SK-N-SH treated with all-trans-retinoic acid at 6 μM for 48 hours (cell line): ENCODE measurements around the gene MERTK.
"Not testable (repeated sequence)": the region's sequence is repeated elsewhere in the genome, so short reads cannot be mapped to it uniquely, and the experiment has no call there.

Source experiments
- ATAC-seq: fragments of 200-7000 bp; cut with Tn5 transposase; 3 replicates; pipeline ENCODE4 v1.9.1; 2020; ENCODE audit warnings: mild to moderate bottlenecking, moderate library complexity
- ARNTL ChIP-seq: fragments of 450-650 bp; formaldehyde crosslinking; IDR thresholded peaks from 2 replicates; pipeline ENCODE4 v1.5.0; 2020; ENCODE audit warnings: low read depth, mild to moderate bottlenecking, moderate library complexity, borderline replicate concordance
- CSDC2 ChIP-seq: fragments of 250-450 bp; sonication (Bioruptor Pico); IDR thresholded peaks from 2 replicates; pipeline ENCODE4 v1.5.0; 2020; ENCODE audit warnings: mild to moderate bottlenecking, moderate library complexity
- CSRNP3 ChIP-seq: fragments of 250-450 bp; sonication (Bioruptor Pico); IDR thresholded peaks from 2 replicates; pipeline ENCODE4 v1.5.1; 2021; ENCODE audit warnings: mild to moderate bottlenecking, moderate library complexity
- ESRRG ChIP-seq: fragments of 250-450 bp; sonication (Bioruptor Pico); IDR thresholded peaks from 2 replicates; pipeline ENCODE4 v1.6.1; 2021; ENCODE audit warnings: mild to moderate bottlenecking
- GLIS3 ChIP-seq: fragments of 250-450 bp; sonication (Bioruptor Pico); IDR thresholded peaks from 2 replicates; pipeline ENCODE4 v1.5.0; 2020; ENCODE audit warnings: mild to moderate bottlenecking, moderate library complexity
- OSR1 ChIP-seq: fragments of 250-450 bp; sonication (Bioruptor Pico); IDR thresholded peaks from 2 replicates; pipeline ENCODE4 v1.8.0; 2022; ENCODE audit warnings: moderate library complexity, mild to moderate bottlenecking, inconsistent platforms
- POU6F1 ChIP-seq: fragments of 250-450 bp; sonication (Bioruptor Pico); IDR thresholded peaks from 2 replicates; pipeline ENCODE4 v1.8.0; 2021; ENCODE audit warnings: low read depth, mild to moderate bottlenecking, moderate library complexity, borderline replicate concordance
- PPARA ChIP-seq: fragments of 250-450 bp; sonication (Bioruptor Pico); IDR thresholded peaks from 2 replicates; pipeline ENCODE4 v1.5.0; 2020; ENCODE audit warnings: mild to moderate bottlenecking, borderline replicate concordance
- RARB ChIP-seq: fragments of 250-450 bp; sonication (Bioruptor Pico); IDR thresholded peaks from 2 replicates; pipeline ENCODE4 v1.8.0; 2021; ENCODE audit warnings: mild to moderate bottlenecking, moderate library complexity
- SNAI2 ChIP-seq: fragments of 250-450 bp; sonication (Bioruptor Pico); IDR thresholded peaks from 2 replicates; pipeline ENCODE4 v1.5.0; 2020; ENCODE audit warnings: mild to moderate bottlenecking, moderate library complexity
- TCF4 ChIP-seq: fragments of 250-450 bp; sonication (Bioruptor Pico); IDR thresholded peaks from 2 replicates; pipeline ENCODE4 v1.8.0; 2021; ENCODE audit warnings: mild to moderate bottlenecking, moderate library complexity, borderline replicate concordance
- TOX ChIP-seq: fragments of 250-450 bp; sonication (Bioruptor Pico); IDR thresholded peaks from 2 replicates; pipeline ENCODE4 v1.8.0; 2021; ENCODE audit warnings: mild to moderate bottlenecking, moderate library complexity, borderline replicate concordance
- ZC3H10 ChIP-seq: fragments of 250-450 bp; sonication (Bioruptor Pico); IDR thresholded peaks from 2 replicates; pipeline ENCODE4 v1.5.1; 2021; ENCODE audit warnings: mild to moderate bottlenecking, moderate library complexity
- ZFP3 ChIP-seq: fragments of 250-450 bp; sonication (Bioruptor Pico); IDR thresholded peaks from 2 replicates; pipeline ENCODE4 v1.5.0; 2020; ENCODE audit warnings: mild to moderate bottlenecking, moderate library complexity
- ZFP30 ChIP-seq: fragments of 450-650 bp; formaldehyde crosslinking; IDR thresholded peaks from 2 replicates; pipeline ENCODE4 v1.5.0; 2022; ENCODE audit warnings: mild to moderate bottlenecking, moderate library complexity
- ZNF70 ChIP-seq: fragments of 450-650 bp; formaldehyde crosslinking; IDR thresholded peaks from 2 replicates; pipeline ENCODE4 v1.5.0; 2020; ENCODE audit warnings: mild to moderate bottlenecking, moderate library complexity
- ZNF8 ChIP-seq: fragments of 450-650 bp; formaldehyde crosslinking; IDR thresholded peaks from 2 replicates; pipeline ENCODE4 v1.5.0; 2020; ENCODE audit warnings: mild to moderate bottlenecking, moderate library complexity
- TF ChIP-seq, protein P1 (sequence below): fragments of 250-450 bp; sonication (Bioruptor Pico); IDR thresholded peaks from 2 replicates; pipeline ENCODE4 v1.8.0; 2020; ENCODE audit warnings: mild to moderate bottlenecking, moderate library complexity, borderline replicate concordance
- TF ChIP-seq, protein P2 (sequence below): fragments of 250-450 bp; sonication (Bioruptor Pico); IDR thresholded peaks from 2 replicates; pipeline ENCODE4 v1.5.0; 2020; ENCODE audit warnings: mild to moderate bottlenecking, moderate library complexity
- TF ChIP-seq, protein P3 (sequence below): fragments of 250-450 bp; sonication (Bioruptor Pico); IDR thresholded peaks from 2 replicates; pipeline ENCODE4 v1.5.1; 2020; ENCODE audit warnings: low read depth, mild to moderate bottlenecking, moderate library complexity

The MERTK gene

DNA sequence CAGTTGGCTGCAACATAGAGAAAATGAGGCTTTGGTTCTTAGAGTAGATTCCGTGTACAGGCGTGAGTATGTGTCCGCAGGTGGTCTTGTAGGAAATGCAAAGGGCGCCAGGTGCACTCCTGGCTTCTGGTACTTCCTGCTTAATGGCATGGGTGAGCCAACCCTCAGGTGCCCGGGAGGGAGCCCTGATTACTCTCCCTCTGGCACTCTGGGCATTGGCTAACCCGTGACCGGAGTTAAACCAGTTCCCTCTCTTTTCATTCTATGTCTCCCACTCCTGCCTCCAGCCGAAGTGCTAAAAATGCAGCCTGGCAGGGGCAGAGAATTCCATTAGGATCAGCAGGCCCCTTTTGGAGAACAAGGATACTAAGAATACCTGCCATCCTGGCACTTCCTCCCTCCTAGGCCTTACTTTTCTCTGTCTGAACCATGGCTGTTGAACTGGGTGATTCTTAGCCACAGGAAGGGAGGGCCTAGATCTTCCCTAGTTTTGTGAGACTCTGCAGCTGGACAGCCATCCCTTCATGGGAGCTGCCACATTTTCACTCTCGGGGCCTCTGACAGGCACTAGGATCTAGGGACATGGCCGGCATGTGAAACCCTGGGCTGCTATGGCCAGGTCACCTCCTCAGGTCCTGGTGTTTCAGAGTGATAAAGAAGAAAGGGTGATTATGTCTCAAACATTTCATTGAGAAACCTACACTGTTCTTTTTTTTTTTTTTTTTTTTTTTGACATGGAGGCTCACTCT, 6.5 kb downstream of the MERTK start:
- ATAC-seq: no peak
- TF ChIP-seq, protein P1, sequence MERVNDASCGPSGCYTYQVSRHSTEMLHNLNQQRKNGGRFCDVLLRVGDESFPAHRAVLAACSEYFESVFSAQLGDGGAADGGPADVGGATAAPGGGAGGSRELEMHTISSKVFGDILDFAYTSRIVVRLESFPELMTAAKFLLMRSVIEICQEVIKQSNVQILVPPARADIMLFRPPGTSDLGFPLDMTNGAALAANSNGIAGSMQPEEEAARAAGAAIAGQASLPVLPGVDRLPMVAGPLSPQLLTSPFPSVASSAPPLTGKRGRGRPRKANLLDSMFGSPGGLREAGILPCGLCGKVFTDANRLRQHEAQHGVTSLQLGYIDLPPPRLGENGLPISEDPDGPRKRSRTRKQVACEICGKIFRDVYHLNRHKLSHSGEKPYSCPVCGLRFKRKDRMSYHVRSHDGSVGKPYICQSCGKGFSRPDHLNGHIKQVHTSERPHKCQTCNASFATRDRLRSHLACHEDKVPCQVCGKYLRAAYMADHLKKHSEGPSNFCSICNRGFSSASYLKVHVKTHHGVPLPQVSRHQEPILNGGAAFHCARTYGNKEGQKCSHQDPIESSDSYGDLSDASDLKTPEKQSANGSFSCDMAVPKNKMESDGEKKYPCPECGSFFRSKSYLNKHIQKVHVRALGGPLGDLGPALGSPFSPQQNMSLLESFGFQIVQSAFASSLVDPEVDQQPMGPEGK: no peak
- TF ChIP-seq GLIS3 (CRISPR knock-in tag): no peak
- no peak for TF ChIP-seq ESRRG (CRISPR knock-in tag)
- no peak for TF ChIP-seq POU6F1 (CRISPR knock-in tag)
- no peak for TF ChIP-seq OSR1 (CRISPR knock-in tag)
- no peak for TF ChIP-seq RARB (CRISPR knock-in tag)
- TF ChIP-seq, protein P2, sequence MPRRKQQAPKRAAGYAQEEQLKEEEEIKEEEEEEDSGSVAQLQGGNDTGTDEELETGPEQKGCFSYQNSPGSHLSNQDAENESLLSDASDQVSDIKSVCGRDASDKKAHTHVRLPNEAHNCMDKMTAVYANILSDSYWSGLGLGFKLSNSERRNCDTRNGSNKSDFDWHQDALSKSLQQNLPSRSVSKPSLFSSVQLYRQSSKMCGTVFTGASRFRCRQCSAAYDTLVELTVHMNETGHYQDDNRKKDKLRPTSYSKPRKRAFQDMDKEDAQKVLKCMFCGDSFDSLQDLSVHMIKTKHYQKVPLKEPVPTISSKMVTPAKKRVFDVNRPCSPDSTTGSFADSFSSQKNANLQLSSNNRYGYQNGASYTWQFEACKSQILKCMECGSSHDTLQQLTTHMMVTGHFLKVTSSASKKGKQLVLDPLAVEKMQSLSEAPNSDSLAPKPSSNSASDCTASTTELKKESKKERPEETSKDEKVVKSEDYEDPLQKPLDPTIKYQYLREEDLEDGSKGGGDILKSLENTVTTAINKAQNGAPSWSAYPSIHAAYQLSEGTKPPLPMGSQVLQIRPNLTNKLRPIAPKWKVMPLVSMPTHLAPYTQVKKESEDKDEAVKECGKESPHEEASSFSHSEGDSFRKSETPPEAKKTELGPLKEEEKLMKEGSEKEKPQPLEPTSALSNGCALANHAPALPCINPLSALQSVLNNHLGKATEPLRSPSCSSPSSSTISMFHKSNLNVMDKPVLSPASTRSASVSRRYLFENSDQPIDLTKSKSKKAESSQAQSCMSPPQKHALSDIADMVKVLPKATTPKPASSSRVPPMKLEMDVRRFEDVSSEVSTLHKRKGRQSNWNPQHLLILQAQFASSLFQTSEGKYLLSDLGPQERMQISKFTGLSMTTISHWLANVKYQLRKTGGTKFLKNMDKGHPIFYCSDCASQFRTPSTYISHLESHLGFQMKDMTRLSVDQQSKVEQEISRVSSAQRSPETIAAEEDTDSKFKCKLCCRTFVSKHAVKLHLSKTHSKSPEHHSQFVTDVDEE (CRISPR knock-in tag): no peak

GRCh38 chr2:111905475-111905869, 7.1 kb downstream of the MERTK start:
- ATAC-seq: not testable (repeated sequence)

DNA sequence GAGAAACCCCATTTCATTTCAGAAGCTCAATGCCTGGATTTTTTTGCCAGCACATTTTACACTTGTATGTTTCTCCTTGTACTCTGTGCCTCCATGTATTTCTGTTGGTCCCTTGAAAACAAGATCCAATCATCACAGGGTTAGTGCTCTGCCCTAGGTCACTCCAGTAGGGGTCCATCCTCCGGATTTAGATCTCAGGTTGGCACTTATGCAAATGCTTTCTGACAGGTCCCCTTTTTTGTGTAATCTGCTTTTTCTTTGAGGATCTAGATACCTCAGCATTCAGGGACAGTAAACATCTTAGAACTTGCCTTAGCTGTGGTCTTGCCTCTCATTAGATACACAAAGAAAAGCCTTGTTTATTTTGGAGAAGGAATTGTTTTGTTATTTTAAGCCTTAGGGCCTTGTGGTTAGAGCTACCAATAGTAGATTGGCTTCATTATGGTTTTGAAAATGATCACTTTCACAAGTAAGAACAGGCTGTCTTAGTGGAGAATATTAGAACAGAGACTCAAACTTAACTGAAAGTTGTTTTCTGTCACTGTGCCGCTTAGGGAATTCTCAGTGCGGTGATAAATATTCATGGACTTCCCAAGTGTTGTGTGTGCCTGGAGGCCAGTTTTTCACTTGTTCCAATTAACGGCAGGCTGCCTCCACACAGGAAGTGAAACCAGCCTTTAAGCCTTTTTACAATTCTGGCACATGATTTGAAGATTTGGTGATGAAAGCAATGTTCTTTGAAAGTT, 7.8 kb downstream of the MERTK start:
- ATAC-seq: no peak
- no peak for TF ChIP-seq CSDC2
- no peak for TF ChIP-seq ZFP30 (CRISPR knock-in tag)
- TF ChIP-seq PPARA (CRISPR knock-in tag): no peak
- TF ChIP-seq ZNF8 (CRISPR knock-in tag): no peak
- TF ChIP-seq RARB (CRISPR knock-in tag): no peak
- no peak for TF ChIP-seq ZC3H10
- no peak for TF ChIP-seq ZNF70 (CRISPR knock-in tag)
- no peak for TF ChIP-seq ZFP3
- TF ChIP-seq ARNTL: no peak
- no peak for TF ChIP-seq OSR1 (CRISPR knock-in tag)
- TF ChIP-seq TOX: no peak
- TF ChIP-seq, protein P1: no peak
- no peak for TF ChIP-seq CSRNP3
- TF ChIP-seq POU6F1 (CRISPR knock-in tag): no peak
- TF ChIP-seq TCF4 (CRISPR knock-in tag): no peak
- TF ChIP-seq, protein P3, sequence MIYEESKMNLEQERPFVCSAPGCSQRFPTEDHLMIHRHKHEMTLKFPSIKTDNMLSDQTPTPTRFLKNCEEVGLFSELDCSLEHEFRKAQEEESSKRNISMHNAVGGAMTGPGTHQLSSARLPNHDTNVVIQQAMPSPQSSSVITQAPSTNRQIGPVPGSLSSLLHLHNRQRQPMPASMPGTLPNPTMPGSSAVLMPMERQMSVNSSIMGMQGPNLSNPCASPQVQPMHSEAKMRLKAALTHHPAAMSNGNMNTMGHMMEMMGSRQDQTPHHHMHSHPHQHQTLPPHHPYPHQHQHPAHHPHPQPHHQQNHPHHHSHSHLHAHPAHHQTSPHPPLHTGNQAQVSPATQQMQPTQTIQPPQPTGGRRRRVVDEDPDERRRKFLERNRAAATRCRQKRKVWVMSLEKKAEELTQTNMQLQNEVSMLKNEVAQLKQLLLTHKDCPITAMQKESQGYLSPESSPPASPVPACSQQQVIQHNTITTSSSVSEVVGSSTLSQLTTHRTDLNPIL (CRISPR knock-in tag): no peak
- TF ChIP-seq SNAI2 (CRISPR knock-in tag): no peak
- no peak for TF ChIP-seq GLIS3 (CRISPR knock-in tag)
- TF ChIP-seq, protein P2 (CRISPR knock-in tag): no peak
